ENCODE results near the gene CTNNA3. TPM values are rescaled to one million over a fixed set of nuclear protein-coding genes. Genes with fewer than 3 reads are reported as not detected.

Gene CTNNA3
- 10 to 100 TPM; 14.3 to 49.5 (median 24.2) TPM for total RNA-seq

- DNase-seq, result no peak
- no peaks in the 10 kb centered on the region for H3K27me3 ChIP-seq
- no peaks in the 10 kb centered on the region for H3K36me3 ChIP-seq
- H3K4me3 ChIP-seq, result peak within 1 kb of the TSS; percentile 30 to 40 (median 34)
- peaks cover 14 to 17% of the 10 kb centered on the region in 2 donors for H3K4me1 ChIP-seq
- ATAC-seq, result no peak
- H3K9me3 ChIP-seq, result no peaks in the 10 kb centered on the region
- TF ChIP-seq CTCF (IDR thresholded peaks at IDR 0.05 in 4 of 5, conservative IDR thresholded peaks at IDR 0.05 in 1 of 5) (no peak), POLR2A (IDR thresholded peaks at IDR 0.05) (no peak)
- intact Hi-C loops (cut with DNase I; ENCODE audit: low total_unique reads) (no loop called here), in situ Hi-C loops (cut with MboI; ENCODE audit: low sequenced_read_pairs in 4 of 4) (loop anchor here (5.0 to 10.0 kb wide), 3 partner anchors 81 to 89 kb away; no protein-coding TSS in a partner anchor)
- H3K27ac ChIP-seq, result peak within 1 kb of the TSS in 3 of 4 donors; percentile 40 to 52 (median 46)
Observed at GRCh38 chr10:67696029-67696428, at the start of gene CTNNA3. Gene CTNNA3, minus strand, starts transcription at chr10:67696195.

DNA sequence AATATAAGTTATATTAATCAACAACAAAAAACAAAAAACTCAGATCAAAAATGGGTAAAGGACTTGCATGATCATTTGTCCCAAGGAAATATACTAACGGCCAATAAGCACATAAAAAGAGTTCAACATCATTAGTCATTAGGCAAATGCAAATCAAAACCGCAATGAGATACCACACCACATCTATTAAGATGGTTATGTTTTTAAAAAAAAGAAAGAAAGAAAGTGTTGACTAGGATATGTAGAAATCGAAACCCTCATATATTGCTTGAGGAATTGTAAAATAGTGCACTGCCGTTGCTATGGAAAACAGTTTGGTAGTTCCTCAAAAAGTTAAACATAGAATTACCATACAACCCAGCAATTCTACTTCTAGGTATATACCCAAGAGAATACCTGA lies 39.4 kb upstream of the CTNNA3 start:
- H3K36me3 ChIP-seq, result no peaks in the 10 kb centered on the region
- H3K9me3 ChIP-seq, result no peaks in the 10 kb centered on the region
- no peak overlapping the region for H3K4me3 ChIP-seq
- H3K27me3 ChIP-seq, result no peaks in the 10 kb centered on the region
- no peak overlapping the region for H3K27ac ChIP-seq
- no peak for TF ChIP-seq CTCF (IDR thresholded peaks at IDR 0.05 in 4 of 5, conservative IDR thresholded peaks at IDR 0.05 in 1 of 5)
- no peak for TF ChIP-seq POLR2A (IDR thresholded peaks at IDR 0.05)
- in situ Hi-C loops (cut with MboI; ENCODE audit: low sequenced_read_pairs in 4 of 4), result no loop called here
- intact Hi-C loops (cut with DNase I; ENCODE audit: low total_unique reads), result no loop called here
- no peaks in the 10 kb centered on the region for H3K4me1 ChIP-seq
- no peak for DNase-seq
- no peak for ATAC-seq

DNA sequence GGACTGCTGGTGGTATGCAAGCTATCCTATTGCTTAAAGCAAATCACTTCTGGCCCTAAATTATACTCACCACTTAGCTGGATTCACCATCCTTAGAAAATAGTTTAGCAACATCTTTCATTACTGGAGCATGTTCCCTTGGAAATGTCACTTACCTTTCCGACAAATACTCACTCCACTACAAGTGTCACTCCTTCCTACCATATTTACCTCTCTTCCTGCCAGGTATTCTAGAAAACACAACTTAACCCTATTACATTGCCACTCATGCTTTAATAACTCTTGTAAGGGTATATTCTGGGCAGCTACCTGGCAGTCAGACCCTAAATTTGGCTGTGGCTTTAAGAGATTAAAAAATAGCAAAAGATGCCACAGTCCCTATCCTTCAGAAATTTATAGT lies 37.5 kb upstream of the CTNNA3 start:
- in situ Hi-C loops (cut with MboI; ENCODE audit: low sequenced_read_pairs in 4 of 4), result no loop called here

GRCh38 chr10:67725567-67725966 lies 29.6 kb upstream of the CTNNA3 start:
- TF ChIP-seq POLR2A (IDR thresholded peaks at IDR 0.05) (no peak), CTCF (IDR thresholded peaks at IDR 0.05 in 4 of 5, conservative IDR thresholded peaks at IDR 0.05 in 1 of 5) (no peak)
- in situ Hi-C loops (cut with MboI; ENCODE audit: low sequenced_read_pairs in 4 of 4), result no loop called here

More for the DNA sequence above, 37.5 kb upstream of the CTNNA3 start:
- no peaks in the 10 kb centered on the region for H3K9me3 ChIP-seq
- H3K27ac ChIP-seq, result no peak overlapping the region
- DNase-seq, result no peak
- no peak for ATAC-seq
- H3K27me3 ChIP-seq, result no peaks in the 10 kb centered on the region
- intact Hi-C loops (cut with DNase I; ENCODE audit: low total_unique reads), result no loop called here
- TF ChIP-seq POLR2A (IDR thresholded peaks at IDR 0.05) (no peak), CTCF (IDR thresholded peaks at IDR 0.05 in 4 of 5, conservative IDR thresholded peaks at IDR 0.05 in 1 of 5) (no peak)
- H3K4me3 ChIP-seq, result no peak overlapping the region
- no peaks in the 10 kb centered on the region for H3K4me1 ChIP-seq
- no peaks in the 10 kb centered on the region for H3K36me3 ChIP-seq

GRCh38 chr10:67723601-67724000 lies 27.6 kb upstream of the CTNNA3 start:
- DNase-seq (no peak), ATAC-seq (no peak)
- Histone ChIP-seq H3K9me3 (no peaks in the 10 kb centered on the region), H3K27me3 (no peaks in the 10 kb centered on the region), H3K27ac (no peak overlapping the region), H3K4me1 (no peaks in the 10 kb centered on the region), H3K4me3 (no peak overlapping the region), H3K36me3 (no peaks in the 10 kb centered on the region)
- in situ Hi-C loops (cut with MboI; ENCODE audit: low sequenced_read_pairs in 4 of 4), result no loop called here
- intact Hi-C loops (cut with DNase I; ENCODE audit: low total_unique reads), result no loop called here
- no peak for TF ChIP-seq POLR2A (IDR thresholded peaks at IDR 0.05)
- TF ChIP-seq CTCF (IDR thresholded peaks at IDR 0.05 in 4 of 5, conservative IDR thresholded peaks at IDR 0.05 in 1 of 5), result no peak

More at GRCh38 chr10:67725567-67725966, 29.6 kb upstream of the CTNNA3 start:
- no peak overlapping the region for H3K27ac ChIP-seq
- no peaks in the 10 kb centered on the region for H3K27me3 ChIP-seq
- DNase-seq (no peak), ATAC-seq (no peak)
- no peak overlapping the region for H3K4me3 ChIP-seq
- H3K36me3 ChIP-seq, result no peaks in the 10 kb centered on the region
- H3K9me3 ChIP-seq, result no peaks in the 10 kb centered on the region
- H3K4me1 ChIP-seq, result no peaks in the 10 kb centered on the region
- intact Hi-C loops (cut with DNase I; ENCODE audit: low total_unique reads), result no loop called here
